NCI-H748 treated with DMSO at 0.1 percent for 48 hours (cell line): ENCODE measurements around the gene STARD5.

Experiments
- DNase-seq: peaks from one replicate; lab custom pipeline; 2025; lab: John Stamatoyannopoulos, UW

STARD5 gene

GRCh38 chr15:81292523-81293001, 31.4 kb downstream of the STARD5 start:
- no peak for DNase-seq

- no peak for DNase-seq
Measured at GRCh38 chr15:81291916-81292522, 31.9 kb downstream of the STARD5 start.

GRCh38 chr15:81289910-81290309, 34.0 kb downstream of the STARD5 start:
- no peak for DNase-seq

GRCh38 chr15:81288616-81289015, 35.3 kb downstream of the STARD5 start:
- DNase-seq: no peak

- no peak for DNase-seq
Measured at GRCh38 chr15:81288040-81288439, 35.9 kb downstream of the STARD5 start.

GRCh38 chr15:81286621-81287121, 37.3 kb downstream of the STARD5 start:
- DNase-seq: no peak

GRCh38 chr15:81285461-81285860, 38.5 kb downstream of the STARD5 start:
- DNase-seq: no peak

GRCh38 chr15:81284256-81285031, 39.5 kb downstream of the STARD5 start:
- no peak for DNase-seq

- DNase-seq: no peak
Measured at GRCh38 chr15:81282911-81283310, 41.0 kb downstream of the STARD5 start.

GRCh38 chr15:81282606-81282895, 41.4 kb downstream of the STARD5 start:
- no peak for DNase-seq

GRCh38 chr15:81281766-81282605, 42.0 kb downstream of the STARD5 start:
- no peak for DNase-seq

GRCh38 chr15:81281456-81281735, 42.5 kb downstream of the STARD5 start:
- no peak for DNase-seq

GRCh38 chr15:81280696-81281455, 43.1 kb downstream of the STARD5 start:
- DNase-seq: no peak

- no peak for DNase-seq
Measured at GRCh38 chr15:81279621-81280485, 44.1 kb downstream of the STARD5 start.

- no peak for DNase-seq
Measured at GRCh38 chr15:81278306-81279029, 45.5 kb downstream of the STARD5 start.

GRCh38 chr15:81277851-81278250, 46.1 kb downstream of the STARD5 start:
- no peak for DNase-seq

GRCh38 chr15:81276967-81277366, 47.0 kb downstream of the STARD5 start:
- DNase-seq: no peak

GRCh38 chr15:81275711-81276392, 48.1 kb downstream of the STARD5 start:
- DNase-seq: no peak

GRCh38 chr15:81274931-81275707, 48.8 kb downstream of the STARD5 start:
- peak; percentile 16 for DNase-seq
